Stimulated activated CD8-positive, alpha-beta memory T cell treated with anti-CD3 and anti-CD28 coated beads, Interleukin-15, amount 100 ng/mL, for 1 hour (primary cell): ENCODE results near the gene MXD4.

Experiments
- DNase-seq: peaks from one replicate; pipeline ENCODE4 v3.0.0-alpha.2; 2020; ENCODE audit warnings: low read depth

Gene MXD4, protein sequence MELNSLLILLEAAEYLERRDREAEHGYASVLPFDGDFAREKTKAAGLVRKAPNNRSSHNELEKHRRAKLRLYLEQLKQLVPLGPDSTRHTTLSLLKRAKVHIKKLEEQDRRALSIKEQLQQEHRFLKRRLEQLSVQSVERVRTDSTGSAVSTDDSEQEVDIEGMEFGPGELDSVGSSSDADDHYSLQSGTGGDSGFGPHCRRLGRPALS

DNA sequence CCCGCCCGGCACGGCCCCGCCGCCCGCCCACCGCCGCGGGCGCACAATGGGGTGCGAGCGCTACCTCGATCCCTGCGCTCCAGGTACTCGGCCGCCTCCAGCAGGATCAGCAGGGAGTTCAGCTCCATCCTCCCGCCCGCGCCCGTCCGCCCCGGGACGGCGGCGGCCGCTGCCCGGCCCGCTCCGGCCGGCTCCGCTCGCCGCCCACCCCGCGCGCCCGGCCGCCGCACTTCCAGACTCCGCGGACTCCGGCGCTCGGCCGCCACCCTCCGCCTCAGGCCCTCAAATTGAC lies at the start of gene MXD4:
MXD4 (minus strand) TSS at position 257 of the 292 bp plus-strand sequence; CDS start at position 128, 129 bp downstream.
- no peak for DNase-seq

DNA sequence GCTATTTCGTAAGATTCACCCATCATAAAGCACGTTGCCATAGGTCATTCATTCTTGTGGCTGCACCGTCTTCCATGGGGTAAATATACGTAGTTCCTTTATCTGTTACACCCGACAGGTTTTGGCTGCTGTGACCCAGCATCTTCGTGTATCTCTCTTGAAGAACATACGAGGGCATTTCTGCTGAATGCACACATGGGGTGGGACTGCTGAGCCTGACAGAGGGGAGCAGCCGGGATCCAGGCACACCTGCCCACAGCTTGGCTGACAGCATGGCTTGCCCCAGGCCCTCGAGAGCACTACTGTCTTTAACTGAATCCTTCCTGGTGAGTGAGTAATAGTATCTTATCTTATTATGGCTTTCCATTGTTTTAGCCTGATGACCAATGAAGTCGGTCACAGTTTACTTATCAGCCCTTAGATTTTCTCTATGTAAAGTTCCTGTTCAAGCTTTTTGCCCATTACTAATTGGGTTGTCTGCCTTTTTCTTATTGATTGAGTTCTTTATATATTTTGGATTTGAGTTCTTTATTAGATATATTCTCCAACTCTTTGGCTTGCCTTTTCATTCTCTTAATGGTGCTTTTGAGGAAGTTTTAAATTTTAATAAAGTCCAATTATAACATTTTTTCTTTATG lies 45.0 kb upstream of the MXD4 start:
- DNase-seq: no peak

DNA sequence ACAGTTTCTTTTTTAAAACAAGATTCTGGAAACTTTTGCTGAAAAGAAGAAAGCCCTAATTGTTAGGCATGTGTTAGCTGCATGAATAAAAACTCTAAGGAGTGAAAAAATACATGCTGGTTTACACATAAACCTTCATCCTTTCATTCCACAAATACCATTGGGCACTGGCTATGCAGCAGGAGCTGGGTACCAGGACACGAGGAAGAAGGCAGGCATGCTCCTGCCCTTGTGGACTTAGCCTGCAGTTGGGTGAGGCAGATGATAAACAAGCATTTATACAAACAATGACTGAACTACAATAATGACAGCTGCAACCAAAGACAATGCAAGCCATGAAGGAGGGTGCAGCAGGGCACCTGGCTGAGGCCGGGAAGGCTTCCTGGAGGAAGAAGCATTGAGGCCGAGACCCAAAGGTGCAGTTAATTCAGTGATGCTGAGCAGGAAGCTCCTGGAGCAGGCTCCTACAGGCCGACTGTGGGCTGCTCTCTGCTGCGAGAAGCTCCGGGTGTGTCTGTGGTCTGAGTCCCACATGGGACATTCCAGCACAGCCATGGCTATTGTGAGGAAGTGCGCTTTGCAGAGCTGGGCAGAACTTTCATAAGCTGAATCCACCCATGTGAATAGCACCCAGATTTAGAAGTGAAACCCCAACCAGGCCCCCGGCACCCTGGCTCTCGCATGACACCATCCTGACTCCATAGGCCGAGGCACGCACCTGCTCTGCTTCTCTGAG lies 44.0 kb upstream of the MXD4 start:
- DNase-seq: no peak

DNA sequence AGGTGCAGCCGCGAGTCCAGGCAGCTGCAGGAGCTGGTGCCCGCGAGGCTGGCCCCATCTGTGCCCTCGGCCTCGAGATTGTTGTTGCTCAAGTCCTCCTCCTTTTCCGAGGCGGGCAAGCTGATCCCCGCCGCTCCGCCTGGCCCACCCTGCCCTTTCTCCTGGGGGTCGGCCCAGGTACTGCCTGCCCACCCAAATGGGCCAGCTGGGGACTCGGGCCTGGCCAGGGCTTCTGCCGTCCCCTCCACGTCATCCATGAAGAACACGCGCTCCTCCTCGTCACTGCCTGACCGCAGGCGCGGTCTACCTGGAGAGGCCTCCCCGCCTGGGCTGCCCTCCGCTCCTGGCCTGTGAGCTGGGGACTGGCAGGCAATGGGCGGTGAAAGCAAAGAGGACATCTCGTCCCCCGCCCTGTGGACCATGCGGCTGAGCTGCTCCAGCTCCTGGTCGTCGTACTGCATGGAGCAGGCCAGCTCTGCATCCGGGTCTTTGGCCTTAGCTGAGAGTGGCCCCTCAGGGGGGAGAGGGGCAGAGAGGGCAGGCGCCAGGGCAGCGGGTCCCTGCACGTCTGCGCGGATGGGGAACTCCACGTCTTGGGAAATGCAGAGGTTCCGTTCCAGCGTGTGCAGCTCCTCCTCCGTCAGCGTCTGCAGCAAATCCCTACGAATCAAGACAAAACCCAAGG lies 43.1 kb upstream of the MXD4 start:
- no peak for DNase-seq

DNA sequence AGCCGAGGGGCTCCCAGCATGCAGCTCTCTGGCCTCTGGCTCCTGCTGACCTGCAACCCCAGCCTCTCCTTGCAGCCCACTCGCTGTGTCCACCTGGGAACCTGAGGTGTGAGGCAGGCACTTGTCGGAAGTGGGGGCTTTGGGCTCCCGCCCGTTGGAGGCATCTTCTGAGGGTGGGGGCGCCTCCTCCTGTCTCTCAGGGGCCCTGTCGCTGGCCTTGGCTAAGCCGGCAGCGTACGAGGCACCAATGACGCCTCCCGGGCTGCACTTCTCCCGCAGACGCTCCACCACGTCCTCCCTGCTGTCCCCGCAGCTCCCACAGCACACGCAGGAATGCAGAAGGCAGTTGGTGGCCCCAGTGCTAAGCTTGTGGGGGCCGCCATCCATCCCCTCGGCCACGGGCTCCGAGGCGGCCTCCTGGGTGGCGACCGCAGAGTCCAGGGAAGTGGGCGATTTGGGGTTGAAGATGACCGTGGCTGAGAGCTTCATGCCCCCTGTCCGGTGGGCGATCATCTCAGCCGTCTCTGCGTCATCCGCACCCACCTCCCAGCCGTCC lies 42.5 kb upstream of the MXD4 start:
- no peak for DNase-seq

DNA sequence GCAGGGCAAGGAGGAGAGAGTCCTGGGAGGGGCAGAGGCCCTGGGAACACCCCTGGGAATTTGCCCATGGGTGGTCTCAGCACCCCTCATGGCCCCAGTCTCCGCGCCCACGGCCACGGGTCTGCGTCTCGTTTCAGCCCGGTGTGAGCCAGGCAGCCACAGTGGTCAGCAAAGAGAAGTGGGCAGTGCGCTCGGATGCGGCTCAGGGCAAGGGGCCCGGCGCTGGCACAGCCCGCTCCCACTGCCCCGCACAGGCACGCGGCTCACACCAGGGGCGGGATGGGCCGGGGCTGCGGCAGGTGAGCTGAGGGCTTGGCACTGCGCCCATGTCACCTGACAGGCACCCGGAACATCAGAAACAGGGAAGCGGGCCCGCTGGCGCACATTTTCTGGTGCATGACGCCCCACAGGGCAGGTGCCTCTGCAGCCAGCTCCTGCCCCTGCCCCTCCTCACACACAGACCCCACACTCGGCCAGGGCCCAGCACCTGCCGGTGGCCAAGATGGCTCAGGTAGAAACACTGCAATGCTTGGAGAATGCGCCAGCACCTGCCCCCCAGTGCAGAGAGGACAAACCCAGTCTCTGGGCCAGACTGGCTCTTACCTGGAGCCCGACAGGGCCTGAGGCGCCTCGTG lies 41.9 kb upstream of the MXD4 start:
- DNase-seq: no peak

DNA sequence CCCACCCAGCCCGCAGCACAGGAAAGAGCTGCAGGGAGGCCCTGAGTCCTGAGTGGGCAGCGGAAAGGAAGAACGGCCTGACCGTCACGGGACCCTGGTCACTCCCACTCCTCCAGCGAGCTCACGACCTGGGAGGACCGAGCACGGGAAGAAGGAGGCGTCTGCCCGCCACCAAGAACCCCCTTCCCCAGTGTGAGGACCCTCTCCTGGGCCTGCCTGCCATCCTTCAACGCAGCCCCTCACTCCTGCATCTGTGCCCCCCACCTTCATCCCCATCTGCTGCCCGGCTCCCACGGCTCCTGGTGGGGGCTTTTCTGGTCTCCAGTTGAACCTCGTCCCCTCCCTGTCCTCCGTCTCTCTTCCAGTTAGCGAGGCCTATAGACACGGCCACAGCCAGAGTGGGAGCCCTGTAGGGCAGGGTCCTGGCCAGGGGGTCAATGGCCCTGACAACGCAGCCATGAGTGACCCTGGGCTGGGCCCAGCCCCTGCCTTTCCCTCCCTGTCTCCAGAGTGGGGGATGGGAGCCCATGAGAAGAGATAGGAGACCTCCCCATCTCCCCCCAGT lies 41.3 kb upstream of the MXD4 start:
- DNase-seq: no peak

DNA sequence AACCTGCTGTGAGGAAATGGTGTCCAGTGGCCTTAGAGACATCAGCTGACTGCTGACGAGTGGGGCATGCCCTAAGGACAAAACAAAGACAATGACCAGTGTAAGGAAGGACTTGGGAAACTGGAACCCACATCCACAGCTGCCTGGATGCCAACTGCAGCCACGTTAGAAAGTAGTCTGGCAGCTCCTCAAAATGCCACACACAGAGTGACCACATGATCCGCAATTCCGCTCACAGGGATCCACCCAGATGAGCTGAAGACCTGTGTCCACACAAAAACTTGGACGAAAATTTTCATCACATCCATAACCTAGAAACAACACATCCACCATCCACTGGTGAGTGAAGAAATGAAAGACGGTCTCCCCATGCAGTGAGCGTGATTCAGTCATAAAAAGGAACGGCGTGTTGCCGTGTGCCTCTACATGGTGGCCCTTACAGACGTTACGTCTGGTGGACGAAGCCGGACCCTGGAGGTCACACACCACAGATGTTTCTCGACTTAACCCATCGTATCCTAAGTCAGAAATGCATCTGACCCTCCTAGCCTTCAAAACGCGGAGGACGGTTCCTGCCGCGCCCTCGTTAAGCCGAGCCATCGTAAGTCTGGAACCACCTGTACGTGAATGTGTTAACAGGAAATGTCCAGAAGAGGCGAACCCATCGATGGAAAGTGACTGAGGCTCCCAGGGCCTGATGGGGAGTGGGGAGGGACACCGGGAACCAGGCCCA lies 40.6 kb upstream of the MXD4 start:
- DNase-seq: no peak

DNA sequence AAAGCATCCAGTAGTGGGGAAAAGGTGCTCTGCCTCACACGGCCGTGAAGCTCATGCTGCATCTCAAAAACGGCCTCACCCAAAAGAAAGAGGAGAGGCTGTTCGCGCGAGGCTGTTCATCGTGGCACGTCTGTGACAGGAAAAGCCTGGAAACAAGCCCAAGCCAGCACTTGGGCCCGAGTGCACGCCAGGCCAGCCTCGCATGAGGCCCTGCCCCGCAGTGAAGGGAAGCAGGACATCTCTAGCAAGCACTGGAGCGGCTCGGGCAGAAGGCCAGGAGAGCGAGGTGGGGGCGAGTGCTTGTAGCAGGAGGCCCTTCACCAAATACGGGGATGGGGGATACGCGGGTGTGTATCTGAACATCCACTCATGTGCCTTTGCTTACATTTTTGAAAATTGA lies 39.9 kb upstream of the MXD4 start:
- no peak for DNase-seq

DNA sequence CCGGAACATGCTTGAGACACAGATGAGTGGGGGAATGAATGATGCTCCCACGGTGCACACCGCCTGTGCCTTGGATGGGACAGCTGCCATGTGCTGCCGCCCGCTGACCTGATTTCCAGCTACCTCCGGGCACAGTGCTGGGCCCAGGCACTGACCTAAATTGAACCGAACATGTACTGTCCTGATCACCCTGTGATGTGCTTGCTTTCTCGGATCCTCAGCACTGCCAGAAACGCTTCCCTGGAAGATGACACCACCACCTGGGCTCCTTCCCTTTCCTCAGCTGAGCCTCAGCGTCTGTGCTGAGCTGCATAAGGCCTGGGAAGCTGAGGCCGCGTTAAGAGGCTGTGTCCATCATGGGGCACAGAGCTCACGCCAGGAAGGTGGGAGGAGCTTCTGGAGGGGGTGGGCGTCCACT lies 39.3 kb upstream of the MXD4 start:
- DNase-seq: no peak

DNA sequence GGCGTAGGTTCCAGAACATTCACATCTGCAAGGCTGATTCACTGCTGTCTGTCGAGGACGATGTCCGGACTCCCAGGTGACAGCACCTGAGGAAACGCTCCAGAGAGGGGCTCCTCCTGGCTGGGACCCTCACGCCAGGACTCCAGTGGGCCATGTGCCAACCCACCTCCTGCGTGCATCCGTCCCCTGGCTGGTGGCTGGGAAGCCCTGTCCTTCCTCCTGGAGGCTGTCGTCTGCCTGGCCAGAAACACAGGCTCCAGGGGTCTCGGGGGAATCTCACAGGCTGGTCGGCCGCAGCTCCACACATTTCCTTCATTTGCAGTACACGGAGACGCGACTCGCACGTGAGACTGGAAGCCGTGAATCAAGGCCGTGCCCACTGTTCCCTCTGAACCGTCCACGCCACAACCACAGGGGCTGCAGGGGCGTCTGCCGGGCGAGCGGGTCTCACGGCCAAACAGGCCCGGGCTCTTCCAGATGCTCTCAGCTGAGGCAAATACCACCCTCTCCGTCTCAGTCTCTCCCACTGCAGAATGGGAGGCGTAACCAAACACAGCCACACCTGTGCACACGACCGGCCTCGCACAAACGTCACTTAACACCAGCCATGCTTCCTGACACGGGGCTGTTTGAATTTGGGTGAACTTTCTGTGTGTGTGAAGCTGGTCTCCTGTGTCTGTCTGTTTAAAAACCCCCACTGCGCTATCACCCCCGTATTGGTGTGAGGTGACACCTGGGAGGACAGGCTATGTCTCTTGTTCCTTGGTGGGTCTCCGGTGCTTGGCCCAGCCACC lies 38.7 kb upstream of the MXD4 start:
- no peak for DNase-seq

DNA sequence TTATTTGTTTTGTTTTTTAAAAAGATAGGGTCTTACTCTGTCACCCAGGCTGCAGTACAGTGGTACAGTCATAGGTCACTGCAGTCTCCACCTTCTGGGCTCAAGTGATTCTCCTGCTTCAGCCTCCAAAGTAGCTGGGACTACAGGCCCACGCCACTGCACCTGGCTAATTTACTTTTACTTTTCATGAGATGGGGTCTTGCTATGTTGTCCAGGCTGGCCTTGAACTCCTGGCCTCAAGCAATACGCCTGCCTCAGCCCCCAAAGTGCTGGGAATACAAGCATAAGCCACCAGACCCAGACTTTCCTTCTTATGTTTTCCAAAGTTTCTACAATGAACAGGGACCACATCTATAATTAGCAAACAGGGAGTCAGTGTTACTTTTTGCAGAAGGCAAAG lies 37.9 kb upstream of the MXD4 start:
- no peak for DNase-seq

DNA sequence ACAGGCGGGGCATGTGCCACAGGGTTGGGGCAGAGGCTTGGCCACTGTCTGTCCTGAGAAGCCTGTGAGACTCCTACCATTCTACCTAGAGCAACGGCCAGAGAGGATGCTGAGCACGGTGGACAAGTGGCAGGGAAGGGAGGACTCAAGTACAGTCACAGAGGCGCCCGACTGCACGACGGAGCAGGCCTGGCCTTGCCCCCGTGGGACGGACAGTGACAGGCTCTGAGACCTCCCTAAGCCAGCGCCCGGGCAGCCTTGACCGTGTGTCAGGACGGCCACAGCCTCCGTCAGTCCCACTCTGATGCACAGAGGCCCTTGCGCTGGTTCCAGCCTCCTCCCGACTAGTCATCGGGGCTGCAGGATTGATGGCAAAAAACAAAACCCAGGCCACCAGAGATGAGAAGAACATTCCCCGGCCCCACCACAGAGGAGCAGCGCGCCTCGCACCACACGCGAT lies 36.7 kb upstream of the MXD4 start:
- no peak for DNase-seq

DNA sequence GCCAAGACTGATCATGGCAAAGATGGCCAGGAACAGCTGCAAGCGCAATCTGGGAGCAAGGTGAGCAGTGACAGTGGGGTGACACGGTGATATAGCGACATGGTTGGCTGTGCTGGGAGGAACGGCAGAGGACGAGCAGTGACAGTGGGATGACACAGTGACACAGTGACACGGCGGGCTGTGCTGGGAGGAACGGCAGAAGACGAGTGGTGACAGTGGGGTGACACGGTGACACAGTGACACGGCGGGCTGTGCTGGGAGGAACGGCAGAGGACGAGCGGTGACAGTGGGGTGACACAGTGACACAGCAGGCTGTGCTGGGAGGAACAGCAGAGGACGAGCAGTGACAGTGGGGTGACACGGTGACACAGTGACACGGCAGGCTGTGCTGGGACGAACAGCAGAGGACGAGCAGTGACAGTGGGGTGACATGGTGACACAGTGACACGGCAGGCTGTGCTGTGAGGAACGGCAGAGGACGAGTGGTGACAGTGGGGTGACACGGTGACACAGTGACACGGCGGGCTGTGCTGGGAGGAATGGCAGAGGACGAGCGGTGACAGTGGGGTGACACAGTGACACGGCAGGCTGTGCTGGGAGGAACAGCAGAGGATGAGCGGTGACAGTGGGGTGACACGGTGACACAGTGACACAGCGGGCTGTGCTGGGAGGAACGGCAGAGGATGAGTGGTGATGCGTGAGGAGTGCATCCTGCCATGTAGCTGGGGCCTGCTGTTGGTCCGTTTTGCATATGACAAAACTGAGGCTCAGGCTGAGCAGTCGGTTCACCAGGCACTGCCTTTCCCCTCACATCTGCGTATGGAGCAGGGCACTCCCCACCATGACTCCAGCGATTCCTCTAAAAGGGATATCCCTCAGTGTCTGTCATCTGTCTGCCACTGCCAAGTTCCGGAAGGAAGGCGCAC lies 36.0 kb upstream of the MXD4 start:
- DNase-seq: no peak

DNA sequence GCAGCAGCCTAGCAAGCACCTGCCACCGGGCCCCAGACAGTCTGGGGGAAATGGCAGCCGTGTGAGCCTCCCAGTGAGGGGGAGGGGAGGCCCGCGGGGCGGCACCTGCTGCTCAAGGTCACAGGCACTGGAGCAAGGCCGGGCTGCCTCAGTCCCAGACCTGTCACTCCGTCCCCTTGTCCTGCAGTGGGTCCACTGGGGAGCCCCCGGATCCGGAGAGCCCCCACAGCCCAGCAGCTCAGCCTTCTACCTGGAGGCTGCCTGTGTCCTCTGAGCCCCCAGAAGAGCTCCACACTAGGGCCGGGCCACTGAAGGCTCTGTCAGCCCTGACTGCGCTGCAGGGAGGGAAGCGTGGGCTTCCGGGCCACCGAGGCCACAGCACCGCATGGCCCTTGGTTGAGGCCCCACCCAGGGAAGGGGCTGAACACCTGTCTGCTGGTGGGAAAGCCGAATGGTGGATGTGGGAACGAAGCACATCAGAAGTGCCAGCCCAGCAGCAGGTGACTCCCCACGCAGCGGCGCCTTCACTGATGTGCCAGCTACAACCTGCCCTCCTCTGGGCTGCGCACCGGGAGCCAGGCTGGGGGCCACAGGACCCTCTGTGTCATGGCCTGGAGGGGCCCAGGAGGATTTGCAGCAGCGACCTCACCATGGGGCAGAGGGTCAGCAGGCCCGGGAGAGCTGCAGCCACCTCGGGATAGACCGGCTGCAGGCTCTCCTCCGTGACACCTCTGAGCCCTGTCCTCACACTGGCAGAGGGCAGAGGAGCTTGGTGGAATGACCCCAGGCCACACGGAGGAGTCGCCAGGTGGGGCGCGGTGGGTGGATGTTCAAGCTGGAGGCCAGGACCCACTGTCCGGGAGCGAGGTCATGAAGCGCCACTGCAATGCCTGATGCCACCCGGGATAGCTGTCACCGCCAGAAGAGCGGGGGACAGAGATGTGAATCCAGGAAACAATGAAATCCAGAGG lies 35.0 kb upstream of the MXD4 start:
- DNase-seq: no peak

DNA sequence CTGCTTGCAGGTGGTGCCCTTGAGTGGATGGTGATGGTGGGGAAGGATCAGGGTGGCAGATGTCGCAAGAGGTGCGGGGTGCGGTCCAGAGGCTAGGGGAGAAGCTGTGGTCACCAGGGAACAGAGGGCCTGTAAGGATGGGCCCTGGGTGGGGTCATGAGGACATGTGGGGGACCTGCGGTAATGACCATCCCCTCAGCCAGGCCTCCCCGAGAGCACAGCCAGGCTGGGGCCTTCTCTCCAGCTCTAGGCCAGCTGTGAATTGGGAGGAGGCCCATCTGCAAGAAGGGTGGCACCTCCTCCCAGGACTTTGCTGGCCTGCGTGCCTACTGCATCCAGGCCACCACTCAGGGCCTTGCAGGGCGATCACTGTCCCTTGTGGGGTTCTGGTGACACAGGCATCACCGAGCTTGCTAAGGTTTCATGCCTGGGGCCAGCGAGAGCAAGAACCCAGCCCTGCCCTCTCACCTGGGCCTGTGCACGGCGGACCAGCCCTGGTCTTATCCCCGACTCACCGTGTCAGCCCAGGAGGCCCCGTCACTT lies 34.1 kb upstream of the MXD4 start:
- no peak for DNase-seq

DNA sequence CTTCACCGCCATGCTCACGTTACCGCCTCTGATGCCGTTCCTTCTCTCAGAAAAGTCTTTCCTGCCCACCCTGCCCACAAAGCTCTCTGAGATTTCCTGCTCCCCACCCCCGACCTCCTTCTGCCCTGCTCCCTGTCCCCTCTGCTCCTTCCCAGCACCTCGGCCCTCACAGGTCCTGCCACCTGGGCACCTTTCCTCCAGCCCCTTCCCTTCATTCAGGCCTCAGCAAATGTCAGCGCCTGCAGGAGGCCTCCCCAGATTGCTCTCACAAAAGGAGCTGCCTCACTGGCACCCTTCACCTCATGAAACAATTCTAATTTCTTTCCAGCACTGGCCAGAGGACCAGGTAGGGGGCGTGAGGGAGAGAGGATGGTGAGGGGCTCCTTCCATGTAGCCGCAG lies 33.6 kb upstream of the MXD4 start:
- DNase-seq: no peak

DNA sequence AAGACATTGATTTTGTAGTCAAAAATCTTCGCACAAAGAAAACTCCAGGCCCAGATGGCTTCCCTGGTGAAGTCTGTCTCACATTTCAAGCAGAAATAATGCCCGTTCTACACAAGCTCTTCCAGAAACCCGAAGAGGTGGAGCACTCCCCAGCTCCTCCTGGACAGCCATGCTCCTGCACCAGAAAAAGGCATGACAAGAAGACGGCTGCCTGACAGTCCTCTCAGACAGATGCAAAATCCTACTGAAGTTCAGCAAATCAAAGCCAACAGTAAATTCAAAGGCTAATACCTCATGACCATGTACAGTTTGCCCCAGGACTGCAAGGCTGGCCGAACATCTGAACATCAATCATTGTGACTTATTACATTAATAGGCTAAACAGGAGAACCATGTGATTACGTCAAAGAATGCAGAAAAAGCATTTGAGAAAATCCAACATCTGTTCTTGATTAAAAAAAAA lies 30.8 kb upstream of the MXD4 start:
- no peak for DNase-seq
